HG03159 (cell line): ENCODE data around the gene ARRDC4.

Experiments
- ATAC-seq: cut with Tn5 transposase; IDR thresholded peaks from one replicate; pipeline ENCODE4 v1.9.1; 2021; ENCODE audit warnings: mild to moderate bottlenecking, moderate library complexity; ENCODE audit not compliant: unreplicated experiment

Gene ARRDC4

DNA sequence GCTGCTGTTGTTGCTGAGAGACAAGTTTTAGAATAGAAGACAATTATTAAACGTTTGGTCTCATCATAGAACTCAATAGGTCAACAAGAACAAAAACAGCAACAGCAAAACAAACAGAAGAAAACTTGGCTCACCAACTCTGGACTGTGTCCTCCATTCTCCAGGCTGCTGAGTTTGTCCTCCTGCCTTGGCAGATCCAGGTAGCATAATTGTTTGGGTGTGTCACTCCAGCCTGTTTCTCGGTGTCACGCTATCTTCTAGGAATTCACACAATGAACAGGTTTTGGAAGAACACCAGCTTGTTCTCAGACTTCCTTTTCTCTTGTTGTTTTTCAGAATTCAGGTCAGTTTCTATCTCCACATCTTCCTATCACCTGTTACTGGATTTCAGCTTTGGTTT lies 34.7 kb downstream of the ARRDC4 start:
- ATAC-seq: no peak

DNA sequence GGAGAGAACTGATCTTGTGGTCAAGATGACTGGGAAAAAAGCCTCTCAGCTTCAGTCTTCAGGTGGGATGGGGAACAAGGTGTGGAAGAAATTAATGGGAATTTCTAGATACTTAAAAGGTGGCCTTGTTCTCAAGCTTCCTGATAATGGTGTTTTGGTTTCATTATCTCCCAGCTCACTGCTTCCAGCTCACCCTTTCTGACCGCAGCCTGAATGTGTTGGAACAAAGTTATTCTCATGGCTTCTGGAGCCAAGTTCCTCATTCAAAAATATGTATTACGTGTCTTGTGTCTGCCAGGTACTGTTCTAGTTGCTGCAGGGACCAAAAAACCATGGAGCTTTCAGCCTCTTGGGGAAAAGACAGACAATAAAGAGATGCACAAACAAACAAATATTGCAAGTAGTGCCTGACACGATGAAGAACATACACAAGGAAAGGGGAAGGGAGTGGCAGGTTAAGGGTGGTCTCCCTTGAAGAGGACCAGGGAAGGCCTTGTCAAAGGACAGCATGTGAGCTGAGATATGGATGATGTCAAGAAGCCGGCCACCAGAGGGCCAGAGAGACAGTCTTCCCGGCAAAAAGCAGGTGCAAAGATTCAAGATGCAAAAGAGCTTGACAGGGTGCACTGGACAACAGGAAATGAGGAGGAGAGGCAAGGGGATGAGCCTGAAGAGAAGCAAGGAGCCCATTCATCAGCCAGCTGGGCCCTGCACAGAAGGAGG lies 35.5 kb downstream of the ARRDC4 start:
- ATAC-seq: peak; percentile 41

DNA sequence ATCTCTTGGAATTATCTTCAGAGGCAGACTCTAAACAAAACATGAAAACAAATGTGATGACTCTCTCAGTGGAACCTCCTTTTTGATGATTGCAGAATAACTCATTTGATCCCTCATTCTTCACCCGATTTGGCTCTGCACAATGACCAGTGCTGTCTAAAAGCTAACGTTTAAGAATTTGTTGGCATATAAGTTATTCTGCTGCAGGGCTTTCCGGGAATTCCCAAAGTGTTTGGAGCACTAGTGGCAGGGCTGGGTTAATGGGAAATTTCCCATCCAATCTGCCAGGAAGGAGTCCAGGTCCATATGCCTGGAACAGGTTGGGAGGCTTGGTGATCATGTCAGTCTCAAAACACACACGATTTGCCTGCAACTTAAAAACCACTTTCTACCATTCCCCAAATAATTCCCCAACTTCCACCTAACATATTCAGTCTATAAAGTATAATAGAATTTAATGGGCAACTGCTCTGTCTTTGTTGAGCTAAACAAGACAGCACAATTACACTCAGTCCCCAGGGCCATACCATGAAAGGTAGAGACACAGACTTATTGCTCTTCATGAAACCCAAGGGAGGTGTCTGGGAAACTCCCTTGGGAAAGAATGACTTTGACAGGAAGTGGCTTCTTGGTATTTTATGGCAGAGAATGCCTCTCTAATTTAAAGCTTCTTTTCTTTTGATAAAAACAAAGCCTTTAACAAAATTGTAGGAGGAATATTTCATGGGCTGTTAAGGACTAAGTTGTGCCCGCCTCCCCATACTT lies 38.0 kb downstream of the ARRDC4 start:
- no peak for ATAC-seq

DNA sequence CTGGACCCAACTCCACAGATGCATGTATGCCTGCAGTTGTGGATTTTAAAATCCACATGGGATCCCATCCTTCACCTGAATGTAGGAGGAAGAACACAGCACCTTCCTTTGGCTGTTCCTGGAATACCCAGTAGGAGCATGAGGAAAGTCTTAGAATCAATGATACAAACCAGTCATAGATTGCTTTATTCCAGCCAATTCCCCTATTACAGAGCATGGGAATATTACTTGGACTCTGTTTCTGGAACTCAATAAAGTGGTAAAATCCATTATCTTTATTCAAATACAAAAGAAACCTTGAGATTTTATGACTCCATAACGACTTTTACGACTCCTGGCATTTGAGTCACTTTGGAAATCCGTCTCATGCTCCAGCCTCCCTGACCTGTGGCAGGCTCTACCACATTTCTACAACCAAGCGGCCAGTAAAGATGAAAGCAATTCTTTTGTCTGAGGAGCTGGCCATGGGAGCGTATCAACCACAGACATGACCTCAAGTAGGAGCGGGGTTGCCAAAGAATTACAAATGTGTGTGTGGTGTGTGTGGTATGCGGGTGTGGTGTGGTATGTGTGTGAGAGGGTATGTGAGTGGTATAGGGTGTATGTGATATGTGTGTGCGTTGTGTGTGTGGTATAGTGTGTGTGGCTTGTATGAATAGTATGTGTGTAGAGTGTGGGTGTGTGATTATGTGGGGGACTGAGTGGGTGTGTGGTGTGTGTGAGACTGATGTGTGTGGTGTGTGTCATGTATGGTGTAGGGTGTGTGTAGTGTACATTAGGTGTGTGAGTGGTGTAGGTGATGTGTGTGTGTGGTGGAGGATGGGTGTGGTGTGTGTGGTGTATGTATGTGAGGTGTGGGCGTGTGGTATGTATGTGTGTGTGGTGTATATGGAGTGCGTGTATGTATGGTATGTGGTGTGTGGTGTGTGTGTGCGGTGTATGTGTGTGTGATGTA lies 40.0 kb downstream of the ARRDC4 start:
- no peak for ATAC-seq

DNA sequence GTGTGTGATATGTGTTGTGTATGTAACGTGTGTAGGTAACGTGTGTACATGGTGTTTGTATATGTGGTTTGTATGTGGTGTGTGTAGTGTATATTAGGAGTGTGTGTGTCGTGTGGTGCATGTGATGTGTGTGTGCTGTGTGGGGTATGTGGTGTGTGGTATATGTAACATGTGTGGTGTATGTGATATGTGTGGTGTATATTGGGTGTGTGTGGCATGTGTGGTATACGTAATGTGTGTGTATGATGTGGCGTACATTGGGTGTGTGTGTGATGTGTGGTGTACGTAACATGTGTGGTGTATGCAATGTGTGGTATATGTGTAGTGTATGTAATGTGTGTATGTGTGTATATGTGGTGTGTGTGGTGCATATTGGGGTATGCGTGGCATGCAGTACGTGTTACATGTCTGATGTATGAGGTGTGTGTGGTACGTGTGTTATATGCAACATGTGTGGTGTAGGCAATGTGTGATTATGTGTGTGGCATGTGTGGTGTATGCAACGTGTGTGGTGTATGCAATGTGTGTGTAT lies 41.2 kb downstream of the ARRDC4 start:
- ATAC-seq: no peak

DNA sequence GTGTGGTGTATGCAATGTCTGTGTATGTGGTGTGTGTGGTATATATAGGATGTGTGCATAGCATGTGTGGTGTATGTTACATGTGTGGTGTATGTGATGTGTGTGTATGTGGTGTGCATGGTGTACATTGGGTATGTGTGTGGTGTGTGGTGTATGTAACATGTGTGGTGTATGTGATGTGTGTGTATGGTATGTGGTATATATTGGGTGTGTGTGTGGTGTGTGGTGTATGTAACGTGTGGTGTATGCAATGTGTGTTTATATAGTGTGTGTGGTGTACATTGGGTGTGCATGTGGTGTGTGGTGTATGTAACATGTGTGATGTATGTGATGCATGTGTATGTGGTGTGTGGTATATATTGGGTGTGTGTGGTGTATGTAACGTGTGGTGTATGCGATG lies 41.9 kb downstream of the ARRDC4 start:
- no peak for ATAC-seq

DNA sequence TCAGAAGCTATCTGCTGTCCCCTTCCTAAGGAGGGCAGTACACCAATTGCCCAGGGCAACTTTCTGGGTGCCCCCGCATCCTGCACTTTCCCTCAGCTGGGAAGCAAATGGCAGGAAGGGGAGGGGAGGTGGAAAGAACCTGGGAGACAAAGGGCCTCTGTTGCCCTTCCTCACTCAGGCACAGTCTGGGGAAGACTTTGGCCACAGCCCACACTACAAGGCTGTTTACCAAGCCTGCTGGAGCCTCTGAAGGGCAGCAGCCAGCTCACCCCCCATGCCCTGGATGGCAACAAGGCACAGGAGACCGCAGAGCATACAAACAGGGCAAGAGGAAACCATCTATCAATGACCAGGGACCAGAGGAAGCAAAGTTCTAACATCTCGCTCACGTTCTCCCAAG lies 42.4 kb downstream of the ARRDC4 start:
- no peak for ATAC-seq

DNA sequence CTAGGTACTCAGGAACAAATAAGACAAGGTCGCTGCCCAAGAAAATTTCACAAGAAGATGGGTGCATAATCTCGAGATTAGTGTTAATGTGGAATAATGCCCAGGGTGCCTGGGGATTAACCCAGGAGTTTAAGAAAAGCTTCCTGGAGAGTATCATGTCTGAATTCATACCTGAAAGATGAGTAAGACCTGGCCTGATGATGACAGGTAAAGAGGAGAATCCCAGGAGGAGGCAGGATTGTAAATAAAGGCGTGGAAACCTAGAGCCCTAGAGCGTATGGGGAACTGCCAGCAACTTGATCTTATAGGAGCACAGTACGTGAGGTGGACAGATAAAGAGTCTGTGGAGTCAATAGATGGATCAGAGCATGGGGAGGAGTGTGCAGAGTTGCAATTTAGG lies 43.0 kb downstream of the ARRDC4 start:
- no peak for ATAC-seq

DNA sequence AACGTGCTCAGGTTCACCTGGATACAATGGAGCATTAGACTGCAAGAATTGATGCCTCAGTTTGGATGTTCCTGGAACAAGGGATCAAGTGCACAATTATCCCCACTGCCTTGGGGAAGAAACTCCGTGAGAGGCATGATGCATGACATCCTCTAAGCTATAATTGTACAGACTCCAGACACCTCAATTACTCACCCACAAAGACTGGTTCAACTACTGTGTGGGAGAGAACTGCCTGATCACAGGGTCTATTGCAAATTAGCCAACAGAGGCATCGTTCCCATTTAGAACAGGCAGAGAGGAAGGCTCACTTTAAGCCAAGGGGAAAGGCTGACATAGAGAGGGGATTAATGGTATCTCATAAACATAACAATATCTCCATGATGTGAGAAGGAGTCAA lies 43.5 kb downstream of the ARRDC4 start:
- no peak for ATAC-seq

DNA sequence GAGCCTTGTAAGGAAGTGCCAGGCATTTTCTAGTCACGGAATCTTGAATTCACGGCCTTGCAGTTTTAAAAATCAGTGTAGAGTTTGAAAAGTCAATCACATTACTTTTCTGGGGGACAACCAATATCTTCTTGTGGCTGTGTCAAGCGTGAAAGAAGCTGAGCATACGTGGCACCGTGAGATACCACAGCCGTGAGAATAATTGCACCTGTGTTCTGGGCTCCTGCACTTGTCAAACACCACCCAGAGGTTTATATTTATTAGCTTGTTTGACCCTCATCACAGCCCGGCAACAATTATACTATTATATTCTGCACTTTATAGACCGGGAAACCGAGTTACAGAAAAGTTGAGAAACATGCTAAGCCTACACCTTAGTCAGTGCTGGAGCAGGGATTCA lies 45.2 kb downstream of the ARRDC4 start:
- ATAC-seq: no peak

DNA sequence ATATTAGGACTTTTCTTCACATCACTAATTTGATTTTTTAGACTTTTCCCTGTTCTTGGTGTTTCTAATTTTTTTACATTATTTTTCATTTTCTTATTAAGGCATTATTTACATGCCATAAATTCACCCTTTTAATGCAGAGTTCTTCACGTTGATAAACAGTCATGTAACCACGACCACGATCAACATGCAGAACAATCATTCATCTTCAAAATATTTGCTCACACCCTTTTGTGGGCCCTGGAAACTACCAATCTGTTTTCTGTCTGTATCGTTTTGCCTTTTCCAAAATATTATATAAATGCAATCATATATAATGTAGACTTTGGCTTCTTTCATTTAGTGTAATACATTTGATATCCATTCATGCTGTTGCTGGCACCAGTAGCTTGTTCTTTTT lies 48.7 kb downstream of the ARRDC4 start:
- no peak for ATAC-seq

DNA sequence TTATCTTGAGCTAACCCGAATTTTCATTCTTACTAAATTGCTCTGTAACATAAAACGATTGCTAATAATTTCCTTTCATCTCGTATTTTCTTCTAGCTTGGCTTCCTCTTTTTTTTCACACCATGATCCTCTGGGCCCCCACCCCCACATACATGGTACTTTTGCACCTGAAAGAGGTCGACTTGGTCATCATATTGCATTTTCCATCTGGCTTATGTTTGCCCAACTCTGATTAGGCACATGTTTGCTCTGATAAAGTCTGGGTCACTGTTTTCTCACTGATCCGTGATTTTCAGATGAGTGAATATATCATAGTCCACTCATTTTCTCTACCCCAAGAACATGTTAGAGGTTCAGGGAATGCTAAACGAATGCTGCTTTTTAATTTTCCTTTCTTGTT lies 49.5 kb downstream of the ARRDC4 start:
- no peak for ATAC-seq

DNA sequence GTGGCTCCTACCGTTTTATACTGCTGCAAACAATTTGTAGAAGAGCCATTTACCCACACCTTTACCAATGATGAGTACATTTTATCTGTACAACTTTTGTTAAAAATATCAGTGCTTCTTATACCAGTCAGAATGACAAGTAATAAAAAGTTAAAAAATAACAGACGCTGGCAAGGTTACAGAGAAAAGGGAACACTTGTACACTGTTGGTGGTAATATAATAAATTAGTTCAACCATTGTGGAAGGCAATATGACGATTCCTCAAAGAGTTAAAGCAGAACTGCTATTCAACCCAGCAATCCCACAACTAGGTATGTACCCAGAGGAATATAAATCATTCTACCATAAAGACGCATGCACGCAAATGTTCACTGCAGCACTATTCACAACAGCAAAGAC lies 51.9 kb downstream of the ARRDC4 start:
- no peak for ATAC-seq

DNA sequence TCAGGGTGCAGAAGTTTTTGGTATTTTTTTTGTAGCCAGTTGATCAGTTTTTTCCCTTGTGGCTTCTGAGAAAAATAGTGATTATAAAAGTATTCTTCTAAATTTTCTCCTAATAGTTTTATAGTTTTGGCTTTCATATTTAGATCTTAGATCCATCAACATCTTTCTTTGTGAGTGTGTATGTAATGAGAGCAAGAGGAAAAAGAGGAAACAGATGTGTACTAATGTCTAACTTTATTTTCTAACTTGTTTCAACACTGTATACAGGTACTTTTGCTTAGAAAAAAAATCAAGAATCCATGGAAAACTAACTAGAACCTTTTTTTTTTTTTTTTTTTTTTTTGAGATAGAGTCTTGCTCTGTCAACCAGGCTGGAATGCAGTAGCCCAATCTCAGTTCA lies 53.1 kb downstream of the ARRDC4 start:
- no peak for ATAC-seq

DNA sequence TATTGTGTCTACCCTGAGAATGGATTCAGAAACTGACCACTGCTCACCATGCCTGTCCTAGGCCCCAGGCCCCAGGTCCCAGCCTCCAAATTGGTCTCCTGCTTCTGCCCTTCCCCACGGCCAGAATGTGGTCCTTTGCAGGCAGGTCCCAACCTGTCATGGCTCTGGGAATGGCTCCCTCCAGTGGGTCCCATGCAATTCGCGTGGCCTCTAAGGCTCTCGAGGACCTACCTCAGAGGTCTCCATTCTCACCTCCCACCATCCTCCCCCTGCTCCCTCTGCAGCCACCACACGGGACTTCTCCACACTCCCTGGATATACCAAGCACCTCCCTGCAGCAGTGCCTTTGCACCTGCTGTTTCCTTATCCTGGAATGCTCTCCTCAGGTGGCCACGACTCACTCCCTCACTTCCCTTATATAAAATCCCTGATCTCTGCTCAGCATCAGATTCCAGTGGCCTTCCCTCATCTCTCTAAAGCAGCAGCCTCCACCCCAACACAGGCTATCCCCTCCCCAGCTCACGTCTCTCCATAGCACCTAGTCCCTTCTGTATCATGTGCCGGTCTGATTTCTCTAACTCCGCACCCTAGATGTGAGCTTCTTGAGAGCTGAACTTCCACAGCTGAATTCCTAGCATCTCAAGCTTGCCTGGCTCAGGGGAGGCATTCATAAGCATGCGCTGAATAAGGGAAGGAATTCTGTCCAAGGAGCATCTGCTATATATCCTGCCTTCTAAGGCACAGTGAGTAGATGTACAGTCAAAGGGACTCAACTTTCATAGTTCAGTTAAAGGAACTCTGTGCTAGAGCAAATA lies 56.9 kb downstream of the ARRDC4 start:
- no peak for ATAC-seq

DNA sequence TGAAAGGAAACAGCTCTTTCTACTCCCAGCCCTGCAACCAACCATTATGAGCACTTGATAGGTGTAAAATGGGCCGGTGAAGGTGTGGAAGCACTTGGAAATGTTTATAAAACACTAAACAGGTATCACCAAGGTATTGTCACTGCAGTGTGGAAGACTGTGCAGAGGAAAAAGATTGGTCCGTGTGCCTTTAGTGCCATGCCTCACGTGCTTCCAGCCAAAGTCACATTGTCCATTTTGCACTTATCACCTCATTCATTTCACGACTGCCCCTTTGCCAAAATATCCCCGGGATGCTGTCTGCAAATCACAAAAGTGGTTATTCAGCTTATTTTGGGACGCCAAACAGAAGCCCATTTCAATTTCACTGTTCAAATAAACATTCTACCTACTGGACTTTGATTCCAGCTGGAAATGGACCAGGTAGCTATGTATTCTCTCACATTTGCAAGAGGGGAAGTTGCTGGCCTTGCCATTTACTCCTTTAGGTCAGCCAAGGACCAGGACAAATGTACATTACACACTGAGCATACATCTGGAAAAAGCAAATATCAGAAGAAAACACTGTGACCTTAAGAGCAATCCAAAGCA lies 58.4 kb downstream of the ARRDC4 start:
- ATAC-seq: no peak
